Osteocyte (in vitro differentiated cells): ENCODE measurements around the gene C1orf198. TPM values are rescaled to one million over a fixed set of nuclear protein-coding genes. Genes with fewer than 3 reads are reported as not detected.

Source experiments
- DNase-seq: peaks from one replicate; pipeline ENCODE4 v3.0.0; 2021; ENCODE audit warnings: mixed read lengths; ENCODE audit not compliant: unreplicated experiment; ENCODE audit errors: extremely low spot score
- H3K27ac Mint-ChIP-seq: one replicate; pipeline ENCODE4 v1.8.0; 2021; ENCODE audit warnings: mild to moderate bottlenecking, mixed read lengths; ENCODE audit not compliant: unreplicated experiment
- H3K27me3 Mint-ChIP-seq: one replicate; pipeline ENCODE4 v1.8.0; 2021; ENCODE audit warnings: mixed read lengths; ENCODE audit not compliant: unreplicated experiment
- H3K36me3 Mint-ChIP-seq: one replicate; pipeline ENCODE4 v1.8.0; 2021; ENCODE audit warnings: mixed read lengths; ENCODE audit not compliant: unreplicated experiment
- H3K4me1 Mint-ChIP-seq: one replicate; pipeline ENCODE4 v1.8.0; 2021; ENCODE audit warnings: mixed read lengths; ENCODE audit not compliant: unreplicated experiment
- H3K4me3 Mint-ChIP-seq: one replicate; pipeline ENCODE4 v1.8.0; 2021; ENCODE audit warnings: mild to moderate bottlenecking, moderate library complexity, mixed read lengths; ENCODE audit not compliant: unreplicated experiment
- H3K9me3 Mint-ChIP-seq: one replicate; pipeline ENCODE4 v1.8.0; 2021; ENCODE audit warnings: mixed read lengths; ENCODE audit not compliant: unreplicated experiment
- total RNA-seq: library from RNA; stranded (reverse); gene quantifications from 2 replicates; pipeline ENCODE4 v1.2.1, GENCODE V29; 2021
- TF ChIP-seq, protein P1 (sequence below): fragments of 200-600 bp; sonication (generic); IDR thresholded peaks from 2 replicates; pipeline ENCODE4 v1.5.0; 2021; ENCODE audit warnings: antibody characterized with exemption, mild to moderate bottlenecking, moderate library complexity

The C1orf198 gene
- total RNA-seq, 1 donor from 2014 or later: 281 TPM

- Mint-ChIP-seq H3K4me1 (peaks cover 6% of the 10 kb centered on the region), H3K27me3 (no peaks in the 10 kb centered on the region), H3K4me3 (no peak overlapping the region), H3K36me3 (no peaks in the 10 kb centered on the region), H3K27ac (no peak overlapping the region), H3K9me3 (peaks cover 16% of the 10 kb centered on the region)
- TF ChIP-seq, protein P1, sequence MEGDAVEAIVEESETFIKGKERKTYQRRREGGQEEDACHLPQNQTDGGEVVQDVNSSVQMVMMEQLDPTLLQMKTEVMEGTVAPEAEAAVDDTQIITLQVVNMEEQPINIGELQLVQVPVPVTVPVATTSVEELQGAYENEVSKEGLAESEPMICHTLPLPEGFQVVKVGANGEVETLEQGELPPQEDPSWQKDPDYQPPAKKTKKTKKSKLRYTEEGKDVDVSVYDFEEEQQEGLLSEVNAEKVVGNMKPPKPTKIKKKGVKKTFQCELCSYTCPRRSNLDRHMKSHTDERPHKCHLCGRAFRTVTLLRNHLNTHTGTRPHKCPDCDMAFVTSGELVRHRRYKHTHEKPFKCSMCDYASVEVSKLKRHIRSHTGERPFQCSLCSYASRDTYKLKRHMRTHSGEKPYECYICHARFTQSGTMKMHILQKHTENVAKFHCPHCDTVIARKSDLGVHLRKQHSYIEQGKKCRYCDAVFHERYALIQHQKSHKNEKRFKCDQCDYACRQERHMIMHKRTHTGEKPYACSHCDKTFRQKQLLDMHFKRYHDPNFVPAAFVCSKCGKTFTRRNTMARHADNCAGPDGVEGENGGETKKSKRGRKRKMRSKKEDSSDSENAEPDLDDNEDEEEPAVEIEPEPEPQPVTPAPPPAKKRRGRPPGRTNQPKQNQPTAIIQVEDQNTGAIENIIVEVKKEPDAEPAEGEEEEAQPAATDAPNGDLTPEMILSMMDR: no peak
- DNase-seq: peak; percentile 23
Observed at GRCh38 chr1:230807561-230808280, 60.6 kb downstream of the C1orf198 start.

DNA sequence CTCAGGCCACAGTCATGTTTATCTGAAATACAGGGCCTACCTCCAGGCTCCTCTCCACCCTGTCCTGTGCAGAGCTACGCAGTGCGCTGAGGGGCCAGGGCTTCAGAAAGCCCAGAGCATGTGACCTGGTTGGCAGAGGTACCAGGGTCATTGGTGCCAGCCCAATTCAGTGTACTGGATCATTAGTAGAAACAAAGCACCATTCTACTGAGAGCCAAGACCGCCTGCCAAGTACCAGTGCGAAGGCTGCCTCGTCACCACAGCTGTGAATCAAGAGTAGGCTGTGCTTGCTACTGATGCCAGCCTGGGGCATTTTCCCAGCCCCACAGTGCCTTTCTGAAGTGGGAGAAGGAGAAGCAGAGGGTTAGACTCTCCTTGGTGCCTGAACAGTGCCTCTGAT, 61.3 kb downstream of the C1orf198 start:
- H3K9me3 Mint-ChIP-seq: peaks cover 9% of the 10 kb centered on the region
- no peak overlapping the region for H3K27ac Mint-ChIP-seq
- no peaks in the 10 kb centered on the region for H3K27me3 Mint-ChIP-seq
- TF ChIP-seq, protein P1: no peak
- no peaks in the 10 kb centered on the region for H3K36me3 Mint-ChIP-seq
- H3K4me1 Mint-ChIP-seq: peaks cover 6% of the 10 kb centered on the region
- peak; percentile 59 for DNase-seq
- no peak overlapping the region for H3K4me3 Mint-ChIP-seq

DNA sequence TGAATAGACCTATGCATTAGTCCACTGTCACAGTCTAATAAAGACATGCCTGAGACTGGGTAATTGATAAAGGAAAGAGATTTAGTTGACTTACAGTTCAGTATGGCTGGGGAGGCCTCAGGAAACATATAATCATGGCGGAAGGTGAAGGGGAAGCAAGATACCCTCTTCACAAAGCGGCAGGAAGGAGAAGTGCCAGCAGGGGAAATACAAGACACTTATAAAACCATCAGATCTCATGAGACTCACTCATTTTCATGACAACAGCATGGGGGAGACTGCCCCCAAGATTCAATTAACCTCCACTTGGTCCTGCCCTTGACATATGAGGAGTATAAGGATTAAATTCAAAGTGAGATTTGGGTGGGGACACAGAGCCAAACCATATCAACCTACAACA, 61.8 kb downstream of the C1orf198 start:
- Mint-ChIP-seq H3K27ac (no peak overlapping the region), H3K27me3 (no peaks in the 10 kb centered on the region), H3K9me3 (peaks cover 4% of the 10 kb centered on the region), H3K4me1 (peaks cover 8% of the 10 kb centered on the region), H3K4me3 (no peak overlapping the region), H3K36me3 (no peaks in the 10 kb centered on the region)
- TF ChIP-seq, protein P1: no peak
- peak; percentile 6 for DNase-seq

DNA sequence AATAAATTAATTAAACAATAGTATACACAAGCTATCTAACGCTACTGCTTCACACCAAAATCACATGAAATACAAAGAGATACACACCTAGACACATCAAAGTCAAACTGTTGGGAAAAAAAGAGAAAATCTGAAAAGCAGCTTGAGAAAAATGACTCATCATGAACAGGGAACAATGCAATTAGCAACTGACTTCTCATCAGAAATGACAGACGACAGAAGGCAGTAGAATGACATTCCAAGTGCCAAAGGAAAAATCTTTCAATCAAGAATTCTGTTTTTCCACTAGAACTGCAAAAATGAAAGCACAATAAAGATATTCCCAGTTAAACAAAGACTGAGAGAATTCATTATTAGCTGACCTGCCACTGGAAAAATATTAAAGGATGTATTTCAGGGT, 63.9 kb downstream of the C1orf198 start:
- H3K27me3 Mint-ChIP-seq: no peaks in the 10 kb centered on the region
- no peaks in the 10 kb centered on the region for H3K9me3 Mint-ChIP-seq
- no peaks in the 10 kb centered on the region for H3K36me3 Mint-ChIP-seq
- peaks cover 19% of the 10 kb centered on the region for H3K4me1 Mint-ChIP-seq
- TF ChIP-seq, protein P1: no peak
- DNase-seq: no peak
- peak overlapping the region; percentile 3 for H3K27ac Mint-ChIP-seq
- no peak overlapping the region for H3K4me3 Mint-ChIP-seq

GRCh38 chr1:230800891-230801840, 67.2 kb downstream of the C1orf198 start:
- TF ChIP-seq, protein P1: no peak
- DNase-seq: peak; percentile 57
- Mint-ChIP-seq H3K9me3 (no peaks in the 10 kb centered on the region), H3K4me1 (peaks cover 27% of the 10 kb centered on the region), H3K4me3 (no peak overlapping the region), H3K27ac (peak overlapping the region; percentile 34), H3K36me3 (no peaks in the 10 kb centered on the region), H3K27me3 (no peaks in the 10 kb centered on the region)
